ENCODE results near the gene FANCG. TPM values are rescaled to one million over a fixed set of nuclear protein-coding genes. Genes with fewer than 3 reads are reported as not detected.

The FANCG gene
- total RNA-seq, 4 donors from 2014 or later: 11.6 to 23.4 (median 18.8) TPM

GRCh38 chr9:35076848-35077247, 2.9 kb downstream of the FANCG start:
- intact Hi-C loops (cut with DNase I): loop anchor here (10.0 kb wide), 1 partner anchor 82 kb away; no protein-coding TSS in a partner anchor
- Histone ChIP-seq H3K27me3 (no peaks in the 10 kb centered on the region), H3K4me1 (peaks cover 14 to 31% (median 20%) of the 10 kb centered on the region in 3 donors), H3K4me3 (no peak overlapping the region), H3K9me3 (no peaks in the 10 kb centered on the region), H3K36me3 (peaks cover 0 to 28% (median 0%) of the 10 kb centered on the region in 3 donors), H3K27ac (no peak overlapping the region)
- DNase-seq: no peak
- TF ChIP-seq CTCF (IDR thresholded peaks at IDR 0.05) (no peak), POLR2A (IDR thresholded peaks at IDR 0.05) (no peak)
- WGBS, 2 donors: 96 to 97% methylated on average over 3 to 4 of the region's 4 CpGs

GRCh38 chr9:35075358-35075757, 4.4 kb downstream of the FANCG start:
- Histone ChIP-seq H3K4me1 (peaks cover 21 to 38% (median 22%) of the 10 kb centered on the region in 3 donors), H3K27me3 (no peaks in the 10 kb centered on the region), H3K9me3 (no peaks in the 10 kb centered on the region), H3K4me3 (no peak overlapping the region), H3K36me3 (peaks cover 0 to 28% (median 0%) of the 10 kb centered on the region in 3 donors), H3K27ac (no peak overlapping the region)
- intact Hi-C loops (cut with DNase I): loop anchor here (10.0 kb wide), 1 partner anchor 81 kb away; no protein-coding TSS in a partner anchor
- WGBS, 2 donors: 93 to 100% methylated on average over 1 to 4 of the region's 4 CpGs
- no peak for TF ChIP-seq CTCF (IDR thresholded peaks at IDR 0.05)
- no peak for TF ChIP-seq POLR2A (IDR thresholded peaks at IDR 0.05)
- no peak for DNase-seq

- Histone ChIP-seq H3K4me1 (peaks cover 27 to 41% (median 28%) of the 10 kb centered on the region in 3 donors), H3K4me3 (no peak overlapping the region), H3K36me3 (peaks cover 0 to 28% (median 0%) of the 10 kb centered on the region in 3 donors), H3K27ac (no peak overlapping the region), H3K27me3 (no peaks in the 10 kb centered on the region), H3K9me3 (no peaks in the 10 kb centered on the region)
- DNase-seq: no peak
- 97 to 98% methylated on average over 8 of the region's 8 CpGs for WGBS, 2 donors
- intact Hi-C loops (cut with DNase I): loop anchor here (10.0 kb wide), 1 partner anchor 80 kb away; no protein-coding TSS in a partner anchor
- TF ChIP-seq POLR2A (IDR thresholded peaks at IDR 0.05): no peak
- TF ChIP-seq CTCF (IDR thresholded peaks at IDR 0.05): no peak
Measured at GRCh38 chr9:35074791-35075190, 5.0 kb downstream of the FANCG start.

DNA sequence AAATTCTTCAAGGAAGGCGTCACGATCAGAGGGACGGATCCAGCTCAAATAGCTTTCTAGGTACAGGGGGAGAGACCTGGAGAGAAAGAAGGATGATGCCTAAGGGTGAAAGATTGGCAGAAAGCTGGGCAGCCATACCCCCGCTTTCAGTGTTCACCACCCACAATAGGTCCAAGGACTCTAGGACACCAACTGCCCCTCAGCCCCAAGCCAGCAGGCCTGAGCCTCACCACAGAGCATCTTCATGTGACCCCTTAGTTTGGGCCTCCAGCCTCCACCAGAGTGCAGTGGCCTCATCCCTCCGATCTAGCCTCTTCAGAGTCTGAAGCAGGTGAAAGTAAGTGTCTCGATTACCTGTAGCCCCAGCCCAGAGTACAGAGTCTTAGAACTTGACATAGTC, 5.6 kb downstream of the FANCG start:
- Histone ChIP-seq H3K27ac (no peak overlapping the region), H3K4me1 (peaks cover 27 to 43% (median 31%) of the 10 kb centered on the region in 3 donors), H3K4me3 (no peak overlapping the region), H3K36me3 (peaks cover 0 to 28% (median 0%) of the 10 kb centered on the region in 3 donors), H3K27me3 (no peaks in the 10 kb centered on the region), H3K9me3 (no peaks in the 10 kb centered on the region)
- intact Hi-C loops (cut with DNase I): loop anchor here (10.0 kb wide), 1 partner anchor 79 kb away; no protein-coding TSS in a partner anchor
- no peak for DNase-seq
- TF ChIP-seq POLR2A (IDR thresholded peaks at IDR 0.05) (no peak), CTCF (IDR thresholded peaks at IDR 0.05) (no peak)
- 93 to 98% methylated on average over 5 to 6 of the region's 6 CpGs for WGBS, 2 donors

DNA sequence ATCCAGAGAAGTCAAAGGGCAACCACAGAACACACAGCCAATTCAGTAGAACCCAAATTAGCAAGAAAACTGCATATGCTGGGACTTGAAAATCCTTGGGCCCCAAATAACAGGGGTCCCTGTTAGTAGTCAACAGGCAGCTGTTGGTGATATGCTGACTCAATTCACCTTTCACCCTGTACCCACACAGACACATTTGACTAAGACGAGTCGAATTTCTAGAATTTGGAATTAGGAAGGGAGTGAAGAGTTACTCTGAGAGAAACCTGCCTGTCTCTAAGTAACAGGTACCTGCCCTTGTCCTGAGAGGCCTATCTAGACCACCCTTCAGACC, 6.5 kb downstream of the FANCG start:
- TF ChIP-seq CTCF (IDR thresholded peaks at IDR 0.05) (no peak), POLR2A (IDR thresholded peaks at IDR 0.05) (no peak)
- intact Hi-C loops (cut with DNase I): loop anchor here (10.0 kb wide), 1 partner anchor 78 kb away; no protein-coding TSS in a partner anchor
- WGBS, 2 donors: 86 to 93% methylated on average over 2 of the region's 2 CpGs
- DNase-seq: no peak
- H3K27me3 ChIP-seq: no peaks in the 10 kb centered on the region
- H3K36me3 ChIP-seq: peaks cover 0 to 31% (median 0%) of the 10 kb centered on the region in 3 donors
- peaks cover 18 to 43% (median 31%) of the 10 kb centered on the region in 3 donors for H3K4me1 ChIP-seq
- peak overlapping the region; percentile 99 to 100 (median 100) for H3K27ac ChIP-seq
- peak overlapping the region in 1 of 4 donors; percentile 98 for H3K4me3 ChIP-seq
- H3K9me3 ChIP-seq: no peaks in the 10 kb centered on the region

All from esophagus squamous epithelium (tissue), 5 donors.